ENCODE results near the gene PDE10A.

PDE10A gene

DNA sequence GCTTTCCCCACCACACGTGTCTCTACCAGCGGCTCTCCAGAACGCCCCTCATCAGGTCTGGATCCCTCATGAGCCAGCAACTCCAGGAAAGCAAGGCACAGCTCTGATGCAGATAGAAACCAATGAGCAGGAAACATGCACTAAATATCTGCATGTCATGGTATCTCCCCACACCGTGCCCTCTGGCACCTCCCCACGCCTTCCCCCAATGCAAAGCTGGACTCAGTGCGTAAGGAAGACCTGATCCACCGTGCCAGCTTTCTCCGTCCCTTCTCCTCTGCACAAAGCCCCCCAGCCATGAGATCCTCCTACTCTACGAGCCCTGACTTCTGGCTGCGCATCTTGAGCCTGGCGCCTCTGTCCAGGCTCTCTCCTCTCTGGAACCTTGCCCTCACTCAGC, 9.4 kb downstream of the PDE10A start:
- DNase-seq, result no peak

DNA sequence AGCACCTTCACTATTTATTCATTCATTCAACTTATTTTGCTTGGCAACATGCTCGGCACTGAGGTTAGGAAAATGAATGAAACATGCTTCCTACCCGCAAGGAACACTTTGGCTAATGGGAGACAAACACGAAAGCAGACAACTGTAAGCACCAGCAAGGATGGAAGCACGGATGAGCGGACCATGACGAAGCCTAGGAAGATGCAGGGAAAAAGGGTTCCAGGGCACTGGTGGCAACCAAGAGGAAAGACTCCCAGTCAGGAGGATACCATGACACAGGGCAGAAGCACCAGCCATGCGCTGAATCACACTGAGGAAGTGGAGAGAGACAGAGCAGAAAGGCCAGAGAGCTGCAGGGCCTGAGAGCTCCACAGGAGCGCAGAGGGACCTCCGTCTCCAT, 9.8 kb downstream of the PDE10A start:
- DNase-seq, result no peak

DNA sequence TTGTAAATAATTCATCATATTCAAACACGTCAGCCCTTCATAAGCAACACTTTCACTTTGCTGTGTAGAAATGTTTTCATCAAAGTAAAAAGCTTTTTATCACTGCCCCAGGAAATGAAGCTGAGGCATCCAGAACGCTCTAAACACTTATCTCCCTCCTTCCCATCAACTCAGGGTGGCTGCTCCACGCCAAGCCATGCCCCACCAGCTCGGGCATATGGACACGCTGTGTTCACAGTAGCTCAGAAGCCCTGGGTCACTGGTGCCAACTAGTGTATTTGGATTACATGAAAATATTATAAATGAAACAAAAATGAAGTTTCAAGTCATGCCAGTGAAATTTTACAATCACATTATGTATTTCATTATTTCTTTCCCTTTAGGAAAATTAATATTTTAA, 10.3 kb downstream of the PDE10A start:
- no peak for DNase-seq

DNA sequence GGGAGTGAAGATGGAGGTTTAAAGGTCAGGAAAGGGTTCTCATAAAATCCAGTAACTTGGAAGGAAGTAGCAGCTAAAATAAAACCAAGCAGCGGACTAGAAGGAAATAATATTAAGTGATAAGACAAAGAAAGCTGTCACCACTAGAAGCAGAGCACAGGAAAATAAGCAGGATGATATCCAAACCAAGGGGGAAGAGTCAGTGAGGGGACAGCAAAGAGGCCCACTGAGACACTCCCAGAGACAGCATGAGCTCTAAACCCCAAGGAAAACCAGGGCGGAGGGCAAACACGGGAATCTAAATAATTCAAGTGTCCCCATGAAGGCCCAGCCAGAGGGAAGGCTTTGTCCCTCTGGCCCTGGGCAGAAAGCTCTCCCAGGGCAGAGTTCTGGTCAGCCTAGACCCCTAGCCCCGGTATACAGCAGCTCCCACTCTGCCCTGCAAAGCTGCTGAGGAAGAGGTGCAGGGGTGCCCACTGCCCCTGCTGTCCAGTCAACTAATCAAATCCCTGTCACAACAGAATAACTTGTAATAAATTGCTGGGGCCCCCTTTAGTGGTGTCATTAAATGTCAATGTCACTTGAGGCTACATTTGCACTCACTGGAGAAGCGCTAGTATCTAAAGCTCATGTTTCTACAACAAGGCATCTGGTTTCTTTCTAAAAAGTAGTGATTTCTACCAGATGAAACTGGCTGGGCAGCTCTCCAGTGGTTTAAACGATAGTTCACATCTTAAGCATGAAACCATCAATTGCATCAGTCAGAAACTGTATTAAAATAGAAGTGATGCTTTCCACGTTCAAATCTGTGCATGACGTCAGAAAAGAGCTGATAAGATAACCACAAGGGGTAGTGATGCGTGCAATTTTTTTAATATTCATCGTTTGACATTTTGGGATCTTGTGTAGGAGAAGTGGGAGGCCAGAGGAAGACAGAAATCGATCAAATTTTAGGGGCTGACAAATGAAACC, 13.6 kb downstream of the PDE10A start:
- no peak for DNase-seq

DNA sequence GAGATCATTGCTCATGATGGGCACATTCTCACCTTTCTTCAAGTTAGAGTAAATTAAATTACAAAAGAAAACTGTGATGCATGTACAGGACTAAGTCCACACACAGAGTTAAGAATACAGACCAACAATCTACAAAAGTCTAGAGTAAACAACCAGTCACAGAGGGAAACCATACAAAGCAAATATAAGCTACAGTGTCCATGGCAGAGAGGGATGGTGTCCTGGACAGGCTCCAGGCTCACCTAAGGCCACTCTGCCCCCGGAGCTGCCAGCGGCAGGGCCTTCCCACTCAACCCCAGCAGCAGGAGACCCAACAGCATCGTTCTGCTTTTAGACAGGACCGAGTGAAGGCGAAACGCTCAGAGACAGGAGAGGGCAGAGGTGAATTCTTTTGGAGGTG, 16.0 kb downstream of the PDE10A start:
- DNase-seq, result no peak

DNA sequence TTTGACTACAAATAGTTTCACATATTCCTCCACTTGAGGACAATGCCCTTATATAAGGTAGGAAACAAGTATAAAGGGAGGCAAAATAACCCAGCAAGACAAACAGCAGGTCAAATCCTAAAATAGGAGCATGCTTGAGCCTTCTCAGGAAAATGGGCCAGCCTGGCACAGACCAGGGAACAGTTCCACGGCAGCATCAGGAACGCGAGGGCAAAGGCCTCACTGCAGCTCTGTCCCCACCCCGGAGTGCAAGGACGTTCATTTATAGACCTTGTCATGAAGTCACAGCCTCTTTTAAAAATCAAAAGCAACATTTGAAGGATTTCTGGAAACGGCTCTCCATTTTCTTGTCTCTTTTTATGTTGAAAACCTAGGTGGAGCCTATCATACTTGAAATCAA, 17.1 kb downstream of the PDE10A start:
- DNase-seq, result no peak

DNA sequence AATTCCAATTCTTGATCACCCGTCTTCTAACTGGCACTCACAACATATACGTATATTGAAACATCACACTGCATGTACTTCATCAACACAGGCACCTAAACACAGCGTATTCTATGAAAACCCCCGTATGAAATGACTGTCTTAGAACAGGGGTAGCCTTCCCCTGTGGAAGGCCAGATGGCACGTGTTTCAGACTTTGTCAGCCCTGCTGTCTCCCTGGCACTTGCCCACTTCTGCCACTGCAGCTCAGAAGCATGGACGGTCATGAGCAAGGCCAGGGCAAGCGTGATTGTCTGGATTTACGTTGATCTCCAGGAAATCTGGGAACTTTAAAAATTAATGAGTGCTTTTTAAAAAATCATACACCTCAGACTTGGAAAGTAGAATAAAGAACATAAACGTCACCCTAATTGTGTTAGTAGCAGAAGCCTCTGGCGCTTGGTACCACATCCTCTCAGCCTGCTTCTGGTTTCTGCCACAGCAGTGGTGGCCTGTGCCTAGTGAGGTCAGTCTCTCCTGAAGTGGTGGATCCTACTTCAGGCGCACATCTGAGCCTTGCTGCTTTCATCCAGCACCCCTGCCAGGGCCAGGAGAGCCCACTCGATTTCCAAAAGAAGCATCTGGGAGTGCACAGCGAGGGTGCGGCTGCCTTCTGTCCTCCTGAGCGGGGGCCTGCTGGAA, 18.3 kb downstream of the PDE10A start:
- no peak for DNase-seq

DNA sequence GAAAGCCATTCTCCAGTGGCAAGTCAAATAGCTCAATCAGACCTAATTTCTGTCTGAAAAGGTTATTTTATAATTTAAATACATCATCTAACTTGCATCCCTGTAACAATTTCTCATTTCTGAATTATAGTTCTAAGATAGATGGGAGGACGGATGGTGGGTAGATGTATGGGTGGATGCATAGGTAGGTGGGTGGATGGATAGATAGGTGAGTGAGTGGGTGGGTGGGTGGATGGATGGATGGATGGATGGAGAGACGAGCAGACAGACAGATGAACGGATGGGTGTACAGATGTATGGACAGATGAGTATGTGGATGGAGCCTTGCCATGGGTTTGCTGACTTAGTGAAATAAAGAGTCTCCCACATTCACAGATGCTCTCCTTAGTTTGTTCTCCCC, 20.0 kb downstream of the PDE10A start:
- no peak for DNase-seq

DNA sequence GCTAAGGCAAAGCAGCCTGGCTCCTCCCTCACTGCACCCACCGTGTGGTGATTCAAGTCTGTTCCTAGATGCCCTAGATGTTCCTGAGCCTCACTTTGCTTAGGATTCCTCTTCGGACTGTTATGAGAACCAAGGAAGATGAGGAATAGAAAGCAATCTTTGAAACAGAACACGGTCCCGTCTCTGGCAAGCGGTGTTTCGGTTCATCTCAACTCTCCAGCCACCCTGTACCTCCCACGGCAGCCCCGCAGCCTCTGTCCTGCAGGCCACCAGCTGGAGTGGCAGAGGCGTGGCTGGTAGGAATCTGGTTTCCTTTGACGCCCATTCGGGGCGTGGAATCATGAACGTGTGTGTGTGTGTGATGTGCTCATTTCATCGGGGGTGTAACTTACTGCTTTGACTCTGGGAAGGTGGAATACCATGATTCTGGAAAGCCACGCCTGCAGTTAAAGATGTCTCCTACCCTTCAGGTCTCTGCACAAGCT, 21.3 kb downstream of the PDE10A start:
- DNase-seq, result no peak

DNA sequence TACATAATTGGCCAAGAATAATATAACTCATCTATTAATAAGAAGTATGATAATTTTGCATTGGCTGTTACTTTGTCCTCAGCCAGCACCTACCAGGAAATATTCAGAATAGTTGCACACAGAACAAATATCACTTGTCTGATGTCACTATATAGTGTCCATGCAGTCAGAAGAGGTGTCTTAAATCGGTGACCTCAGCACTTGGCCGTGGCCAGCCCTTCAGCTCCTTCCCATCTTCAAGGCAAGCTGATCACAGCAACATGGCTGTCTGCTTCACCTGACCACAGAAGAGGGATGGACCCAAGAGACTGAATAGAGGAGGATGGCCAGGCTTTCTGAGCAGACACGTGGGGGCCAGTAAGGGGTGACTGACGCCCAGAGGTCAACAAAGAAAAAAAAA, 22.2 kb downstream of the PDE10A start:
- no peak for DNase-seq

DNA sequence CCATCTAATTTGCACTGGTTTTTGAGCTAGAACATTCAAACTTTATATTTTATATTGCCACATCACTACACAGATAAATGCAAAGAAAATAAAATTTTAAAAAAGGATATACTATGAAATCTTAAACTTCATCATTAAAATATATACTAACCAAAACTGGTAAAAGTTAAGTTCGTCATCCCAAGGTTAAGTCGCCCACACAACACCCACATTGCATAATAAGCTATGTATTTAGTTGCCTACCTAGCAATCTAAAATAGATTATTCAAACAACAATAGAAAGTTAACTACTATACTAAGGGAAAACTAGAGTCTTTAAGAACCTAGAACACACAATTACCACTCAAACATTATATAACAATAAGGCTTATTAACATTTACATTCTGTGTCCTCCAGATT, 24.5 kb downstream of the PDE10A start:
- DNase-seq, result no peak

DNA sequence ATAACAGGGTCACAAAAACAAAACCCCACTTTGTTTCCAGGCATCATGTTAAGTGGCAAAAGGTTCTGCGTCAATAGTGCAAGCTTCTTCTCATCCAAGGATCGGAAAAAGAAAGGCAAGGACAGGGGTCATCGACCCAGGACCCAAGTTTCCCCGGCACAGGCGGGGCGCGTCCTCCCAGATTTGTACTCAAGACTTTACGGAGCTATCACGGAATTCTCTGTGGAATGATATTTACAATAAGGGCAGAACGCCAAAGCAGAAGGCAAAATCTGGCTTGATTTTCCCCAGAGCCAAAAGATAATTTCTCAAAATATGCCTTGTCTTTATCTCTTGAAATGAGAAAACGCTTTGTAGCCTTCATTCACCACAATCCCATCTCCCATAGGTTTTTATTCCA, 25.5 kb downstream of the PDE10A start:
- no peak for DNase-seq

DNA sequence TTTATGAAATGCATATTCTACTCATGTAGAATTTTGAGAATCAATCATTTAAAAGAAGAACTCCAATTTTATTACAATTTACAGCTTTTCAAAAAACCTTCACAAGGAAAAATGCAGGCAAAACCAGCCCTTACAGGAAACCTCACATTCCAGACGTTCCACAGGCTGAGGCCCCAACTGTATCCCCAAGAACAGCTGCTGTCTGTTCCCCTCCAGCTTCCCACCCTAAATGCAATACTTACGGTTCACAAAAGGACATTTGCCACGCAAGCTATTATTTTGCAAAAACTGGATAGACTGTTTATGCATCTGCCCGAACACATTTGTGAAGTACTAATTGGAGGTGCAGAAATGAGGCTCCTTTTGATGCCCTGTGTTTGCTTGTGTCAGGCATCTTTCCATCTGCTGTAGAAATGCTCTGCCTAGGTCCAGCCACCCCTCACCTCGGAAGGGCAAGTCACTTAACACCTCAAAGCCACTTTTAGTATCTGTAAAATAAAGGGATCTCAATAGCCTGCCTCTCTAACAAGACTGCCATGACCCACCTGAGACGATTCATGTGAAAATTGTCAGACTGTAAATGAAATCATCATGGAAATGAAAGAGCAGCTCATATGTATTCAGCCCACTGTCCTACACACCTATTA, 26.5 kb downstream of the PDE10A start:
- no peak for DNase-seq

DNA sequence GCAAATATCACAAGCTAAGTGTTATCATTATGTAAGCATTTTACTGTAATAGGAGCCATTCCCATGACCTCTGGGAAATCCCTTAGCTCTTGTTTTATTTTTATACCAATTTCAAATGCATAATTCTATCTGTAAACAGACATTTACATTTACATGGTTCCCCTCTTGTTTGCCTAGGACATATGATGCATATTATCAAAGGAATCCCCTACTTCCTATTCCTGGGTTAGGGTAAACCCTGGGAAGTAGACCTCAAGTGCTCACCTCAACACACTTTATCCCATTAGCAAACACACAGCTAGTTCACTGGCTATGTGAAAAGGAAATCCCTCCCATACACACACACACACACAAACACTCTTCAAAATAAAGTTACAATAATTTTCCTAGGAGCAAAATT, 27.1 kb downstream of the PDE10A start:
- no peak for DNase-seq

DNA sequence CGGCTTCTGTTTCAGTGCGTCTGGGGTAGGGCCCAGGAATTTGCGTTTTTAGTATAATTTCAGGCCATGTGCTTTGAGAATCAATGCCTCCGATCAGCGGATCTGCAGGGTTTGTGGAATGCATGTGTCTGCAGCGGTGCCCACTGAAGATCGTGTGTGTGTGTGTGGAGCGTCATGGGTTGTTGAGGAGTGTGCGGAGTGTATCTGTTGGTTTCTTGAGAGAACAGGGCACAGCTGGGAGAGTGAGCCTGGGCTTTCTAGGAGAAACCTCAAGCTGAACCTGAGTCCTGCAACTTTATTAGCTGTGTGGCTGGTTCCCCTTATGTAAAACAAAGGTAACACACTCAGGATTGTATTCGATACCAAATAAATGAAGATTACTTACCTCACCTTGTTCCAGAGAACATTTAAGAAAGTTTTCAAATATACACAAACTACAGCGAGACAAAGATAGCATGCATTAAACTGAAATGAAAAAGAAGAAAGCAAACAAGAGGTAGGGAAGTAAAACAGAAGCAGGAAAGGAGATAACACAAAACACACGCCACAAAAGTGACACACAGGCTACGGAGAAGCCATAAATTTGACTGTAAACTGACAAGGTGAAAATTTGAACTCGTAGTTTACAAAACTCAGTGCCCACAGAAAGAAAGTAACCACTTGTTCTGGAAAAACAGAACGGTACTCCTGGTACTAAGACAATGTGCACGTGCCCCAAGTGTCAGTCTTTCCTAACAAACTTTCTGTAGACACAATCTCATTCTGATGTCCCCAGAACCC, 28.8 kb downstream of the PDE10A start:
- no peak for DNase-seq

DNA sequence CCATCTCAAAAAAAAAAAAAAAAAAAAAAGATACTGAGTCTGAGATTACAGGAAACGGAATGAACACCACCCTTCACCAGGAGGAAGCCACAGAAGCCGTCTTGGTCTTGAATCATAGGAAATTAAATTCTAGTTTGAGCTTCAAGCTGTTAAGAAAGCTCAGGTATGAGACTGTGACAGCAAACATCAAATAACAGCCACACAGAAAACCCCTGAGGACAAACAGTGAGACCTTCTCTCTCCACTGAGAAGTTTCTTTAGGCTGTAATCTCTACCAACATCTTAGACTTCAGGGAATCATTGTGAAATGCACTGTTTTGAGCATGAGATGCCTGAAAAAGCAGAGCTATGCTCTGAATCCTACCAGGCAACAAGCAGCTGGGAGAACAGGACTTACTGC, 30.8 kb downstream of the PDE10A start:
- no peak for DNase-seq

DNA sequence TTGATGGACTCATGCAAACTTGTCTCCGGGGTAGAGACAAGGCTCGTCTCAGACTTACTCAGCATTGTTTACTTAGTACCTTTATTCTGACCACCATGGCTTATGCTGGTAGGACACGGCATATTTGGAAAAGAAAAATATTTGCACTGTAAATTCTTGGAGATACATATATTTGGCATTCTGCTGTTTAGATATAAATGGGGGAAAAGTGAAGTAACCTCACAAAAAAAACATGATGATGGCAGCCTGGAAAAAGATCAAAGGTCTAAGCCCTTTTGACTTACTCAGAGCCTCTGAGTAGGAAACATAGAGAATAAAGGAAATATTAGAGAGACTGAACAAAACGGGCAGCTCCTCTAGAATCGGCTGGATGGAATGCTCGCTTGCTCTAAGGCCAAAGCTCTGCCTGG, 32.5 kb downstream of the PDE10A start:
- DNase-seq, result no peak

DNA sequence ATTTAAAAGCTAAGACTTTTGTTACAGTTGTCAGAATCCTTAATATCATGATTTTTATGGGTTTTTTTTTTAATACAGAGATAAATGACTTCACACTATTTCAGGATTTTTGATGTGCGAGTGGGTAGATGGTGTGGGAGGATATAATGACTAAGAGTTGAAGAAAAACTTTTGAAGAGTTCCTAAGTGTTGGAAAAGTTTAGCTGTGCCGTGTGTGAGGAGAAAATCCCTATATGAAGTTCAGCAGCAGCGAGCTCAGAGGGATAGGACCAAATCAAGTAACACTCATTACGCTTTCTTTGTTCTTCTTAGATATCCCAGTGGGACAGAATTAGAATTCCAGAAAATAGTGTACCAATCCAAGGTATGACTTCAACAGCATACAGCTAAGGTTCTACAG, 34.1 kb downstream of the PDE10A start:
- no peak for DNase-seq

DNA sequence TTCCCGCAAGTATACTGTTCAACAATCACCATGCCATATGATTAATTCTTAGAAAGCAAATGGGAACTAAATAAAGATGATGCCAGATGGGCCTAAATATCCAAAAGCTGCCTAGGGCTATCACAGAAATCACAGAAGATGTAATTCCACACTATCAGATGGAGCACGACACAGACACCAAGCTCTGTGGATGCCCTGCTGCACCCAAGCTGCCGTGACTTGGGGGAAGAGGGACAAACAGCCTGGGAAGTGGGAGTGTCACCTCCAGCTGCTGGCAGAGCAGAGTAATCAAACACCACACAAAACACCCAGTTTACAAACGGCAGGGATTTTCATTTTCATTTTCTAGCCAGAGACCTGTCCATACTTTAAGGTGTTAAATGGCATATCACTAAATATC, 35.7 kb downstream of the PDE10A start:
- no peak for DNase-seq

DNA sequence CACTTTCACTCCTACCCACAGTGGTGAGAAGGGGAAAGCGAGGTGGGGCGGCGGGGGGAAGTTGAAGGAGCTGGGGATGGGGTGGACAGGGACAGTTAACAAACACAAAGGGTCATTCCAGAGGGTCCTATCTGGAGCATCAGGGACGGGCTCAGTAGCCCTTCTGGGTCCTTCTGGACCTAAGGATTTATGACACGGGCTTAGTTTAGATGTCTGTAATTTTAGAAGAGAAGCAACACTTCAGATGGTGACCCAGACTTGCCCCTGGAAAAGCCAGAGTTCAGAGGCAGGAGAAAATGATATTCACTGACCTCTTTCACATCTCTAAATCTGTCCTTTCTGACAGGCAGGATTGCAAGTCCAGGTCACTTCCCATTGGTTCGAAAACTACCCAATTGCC, 36.3 kb downstream of the PDE10A start:
- no peak for DNase-seq

DNA sequence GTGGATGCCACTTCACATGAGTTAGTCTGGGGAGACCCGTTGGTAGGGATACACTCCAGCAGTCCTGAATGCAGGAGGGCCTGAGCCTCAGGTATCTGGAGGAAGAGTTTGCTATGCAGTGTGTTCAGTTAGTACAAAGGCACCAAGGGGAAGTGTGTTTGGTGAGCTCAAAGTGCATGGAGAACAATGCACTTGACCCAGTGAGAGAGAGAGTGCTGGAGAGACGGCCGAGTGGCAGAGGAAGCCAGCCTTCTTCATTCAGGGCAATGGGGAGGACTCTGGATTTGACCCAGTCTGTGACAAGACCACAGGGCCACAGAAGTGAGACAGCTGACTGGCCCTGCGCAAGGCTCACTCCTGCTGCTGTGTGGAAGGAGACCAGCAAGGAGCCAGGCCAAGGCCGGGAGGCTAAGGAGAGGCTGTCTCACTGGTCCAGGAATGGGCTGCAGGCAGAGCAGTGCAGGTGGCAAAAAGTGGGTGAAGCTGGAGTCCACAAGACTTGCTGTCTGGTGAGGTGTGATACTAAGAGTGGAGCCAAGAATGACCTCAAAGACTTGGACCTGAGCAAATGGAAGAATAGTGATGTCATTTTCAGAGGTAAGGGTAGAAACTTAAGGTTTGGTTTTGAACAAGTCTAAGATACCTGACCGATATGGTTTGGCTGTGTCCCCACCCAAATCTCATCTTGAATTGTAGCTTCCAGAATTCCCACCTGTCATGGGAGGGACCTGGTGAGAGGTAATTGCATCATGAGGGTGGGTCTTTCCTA, 38.0 kb downstream of the PDE10A start:
- DNase-seq, result no peak

DNA sequence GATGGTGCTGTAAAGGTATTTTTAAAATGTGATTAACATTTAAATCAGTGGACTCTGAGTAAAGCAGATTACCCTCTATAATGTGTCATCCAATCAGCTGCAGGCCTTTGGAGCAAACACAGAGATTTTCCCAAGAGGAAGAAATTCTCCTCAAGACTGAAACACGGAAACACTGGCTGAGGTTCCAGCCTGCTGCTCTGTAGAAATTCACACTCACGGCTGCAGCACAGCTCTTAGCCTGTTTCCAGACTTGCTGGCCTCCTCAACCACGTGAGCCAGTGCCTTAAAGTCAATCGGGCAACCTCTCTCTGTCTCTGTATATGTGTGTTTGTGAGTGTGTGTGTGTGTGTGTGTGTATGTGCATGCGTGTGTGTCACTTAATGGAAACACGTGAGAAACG, 41.1 kb downstream of the PDE10A start:
- DNase-seq, result no peak

Measured in NCI-H1048 (cell line).